NK-92 treated with Interleukin-12 subunit alpha and Interleukin-12 subunit beta, amount 100 ng/mL, for 24 hours (cell line): ENCODE results near the gene GAB2.

Experiments
- DNase-seq: peaks from one replicate; lab custom pipeline; 2025; lab: John Stamatoyannopoulos, UW

The GAB2 gene

DNA sequence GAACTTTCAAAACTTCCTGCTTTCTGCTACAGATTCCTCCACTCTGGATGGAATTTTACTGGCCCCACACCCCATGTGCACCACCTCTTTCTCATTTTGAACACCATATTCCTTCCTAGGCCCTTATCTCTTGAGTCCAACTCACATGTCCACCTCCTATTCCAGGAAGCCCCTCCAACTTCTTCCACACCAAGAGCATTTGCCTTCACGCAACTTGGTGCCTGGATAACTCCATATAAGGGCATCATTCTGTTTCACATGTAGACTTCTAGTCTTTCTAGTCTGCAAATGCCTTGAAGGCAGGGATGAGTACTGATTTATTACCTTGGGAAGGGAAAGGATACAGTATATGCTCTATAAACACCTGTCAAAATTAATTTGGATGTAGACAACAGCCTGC lies 17.5 kb downstream of the GAB2 start:
- DNase-seq: no peak

DNA sequence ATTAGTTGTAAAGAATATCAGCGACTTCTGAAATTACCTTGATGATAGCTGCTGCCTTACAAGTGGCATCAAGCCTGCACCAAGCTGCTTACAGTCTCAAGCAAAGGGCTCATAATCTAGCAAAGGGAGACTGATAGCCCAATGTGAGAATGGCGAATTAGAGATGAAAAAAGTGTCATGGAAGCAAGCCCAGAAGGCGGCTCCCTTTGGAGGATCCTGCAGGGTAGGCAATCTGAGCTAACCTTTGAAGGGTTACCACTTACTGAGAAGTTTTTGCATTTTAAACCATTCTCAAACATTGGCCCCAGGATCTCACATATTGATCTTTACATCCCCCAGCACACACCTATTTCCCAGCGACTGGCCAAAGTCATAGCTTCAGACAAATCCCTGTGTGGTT lies 18.5 kb downstream of the GAB2 start:
- DNase-seq: no peak

DNA sequence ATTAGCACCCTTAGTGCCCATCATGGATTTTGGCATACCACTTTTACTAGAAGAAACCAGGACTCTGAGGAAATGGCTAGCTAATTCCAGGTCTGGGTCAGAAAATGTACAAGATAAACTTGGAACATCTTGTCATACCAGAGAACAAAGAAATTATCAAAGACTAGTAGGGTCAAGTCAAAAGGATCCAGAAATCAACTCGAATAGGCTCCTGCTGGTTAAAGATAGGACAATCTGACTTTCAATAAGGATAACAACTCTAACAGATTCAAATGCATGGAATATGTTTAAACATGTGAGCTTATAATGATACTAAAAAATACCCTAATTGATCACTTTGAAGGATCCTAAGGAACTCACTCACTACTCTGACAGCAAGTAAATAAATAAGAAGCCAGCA lies 18.9 kb downstream of the GAB2 start:
- DNase-seq: no peak

DNA sequence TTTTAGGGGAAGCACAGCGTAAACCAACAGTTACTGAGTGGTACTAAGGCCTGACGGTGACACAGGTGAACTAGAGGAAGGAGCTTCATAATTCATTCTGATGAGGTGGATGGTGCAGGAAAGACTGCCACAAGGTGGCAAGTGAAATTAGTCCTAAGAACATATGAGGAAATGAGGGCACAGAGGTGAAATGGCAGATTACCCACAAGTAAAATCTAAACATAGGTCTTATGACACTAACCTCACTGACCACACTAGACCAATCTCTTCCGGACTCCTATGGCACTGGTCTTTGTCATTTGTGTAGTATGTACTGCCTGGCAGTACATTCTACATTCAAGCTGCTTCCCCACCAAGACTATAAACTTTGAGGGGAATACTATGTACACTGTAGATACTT lies 20.2 kb downstream of the GAB2 start:
- DNase-seq: no peak

DNA sequence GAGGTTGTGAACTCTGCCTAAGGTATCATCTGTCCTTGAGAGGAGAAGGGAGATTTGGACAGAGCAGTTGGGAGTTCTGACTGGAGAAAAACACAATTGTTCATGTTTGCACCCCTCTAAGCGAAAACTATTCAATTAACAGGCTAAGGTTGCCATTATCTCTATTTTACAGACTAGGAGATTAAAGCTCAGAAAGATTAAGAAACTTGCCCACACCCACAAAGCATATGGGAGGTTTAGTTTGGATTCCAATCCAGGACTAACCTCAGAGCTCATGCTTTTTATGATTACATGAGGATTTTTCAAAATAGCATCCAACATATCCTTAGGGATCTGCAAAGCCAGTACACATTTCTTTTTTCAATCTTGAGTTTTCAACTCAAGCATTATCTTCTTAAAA lies 22.0 kb downstream of the GAB2 start:
- DNase-seq: no peak

DNA sequence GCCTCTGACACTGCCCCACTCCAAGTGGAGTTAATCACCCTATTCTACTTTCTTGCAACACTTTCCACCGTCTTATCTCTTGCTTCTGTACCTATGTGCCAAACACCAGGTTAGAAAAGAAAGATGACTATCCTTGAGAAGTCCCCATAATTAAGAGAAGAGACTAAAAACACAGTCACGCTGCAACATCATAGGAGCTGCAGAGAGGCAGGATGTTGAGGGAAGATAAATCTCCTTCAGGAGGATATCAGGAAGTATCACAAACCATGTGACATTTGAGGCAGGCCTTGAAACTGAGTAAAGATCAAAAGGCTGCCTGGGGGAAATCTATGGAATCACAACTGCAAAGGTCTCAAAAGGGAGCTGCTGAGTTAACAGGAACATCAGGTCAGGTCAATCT lies 24.8 kb downstream of the GAB2 start:
- no peak for DNase-seq

DNA sequence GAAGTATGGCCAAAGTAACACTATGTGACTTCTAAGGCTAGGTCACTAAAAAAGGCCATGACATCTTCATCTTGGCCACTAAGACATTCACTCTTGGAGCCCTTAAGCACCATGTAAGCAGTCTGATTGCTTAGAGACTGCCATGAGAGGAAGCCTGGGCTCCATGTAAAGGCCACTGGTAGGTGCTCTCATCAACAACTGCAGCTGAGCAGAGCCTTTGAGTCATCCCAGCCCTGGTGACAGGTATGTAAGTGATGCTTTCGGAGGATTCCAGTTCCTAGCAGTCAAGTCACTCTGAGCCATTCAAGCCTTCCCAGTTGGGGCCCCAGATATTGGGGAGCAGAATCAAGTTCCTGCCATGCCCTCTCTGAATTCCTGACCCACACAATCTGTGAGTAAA lies 26.2 kb downstream of the GAB2 start:
- no peak for DNase-seq

DNA sequence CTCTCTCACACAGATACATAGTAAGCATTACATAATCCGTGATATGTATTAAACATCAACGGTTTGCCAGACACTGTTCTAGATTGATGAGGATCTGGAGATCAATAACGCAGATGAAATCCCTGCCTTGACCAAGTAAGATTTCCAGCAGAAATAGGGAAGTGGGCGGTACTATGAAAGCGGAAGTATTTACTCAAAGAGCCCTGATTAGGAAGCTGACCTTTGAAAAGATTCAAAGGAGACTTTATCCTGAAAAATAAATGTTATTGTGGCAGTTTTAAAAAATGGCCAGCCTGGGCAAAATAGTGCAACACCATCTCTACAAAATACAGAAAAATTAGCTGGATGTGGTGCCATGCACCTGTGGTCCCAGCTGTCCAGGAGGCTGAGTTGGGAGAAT lies 26.8 kb downstream of the GAB2 start:
- DNase-seq: no peak

DNA sequence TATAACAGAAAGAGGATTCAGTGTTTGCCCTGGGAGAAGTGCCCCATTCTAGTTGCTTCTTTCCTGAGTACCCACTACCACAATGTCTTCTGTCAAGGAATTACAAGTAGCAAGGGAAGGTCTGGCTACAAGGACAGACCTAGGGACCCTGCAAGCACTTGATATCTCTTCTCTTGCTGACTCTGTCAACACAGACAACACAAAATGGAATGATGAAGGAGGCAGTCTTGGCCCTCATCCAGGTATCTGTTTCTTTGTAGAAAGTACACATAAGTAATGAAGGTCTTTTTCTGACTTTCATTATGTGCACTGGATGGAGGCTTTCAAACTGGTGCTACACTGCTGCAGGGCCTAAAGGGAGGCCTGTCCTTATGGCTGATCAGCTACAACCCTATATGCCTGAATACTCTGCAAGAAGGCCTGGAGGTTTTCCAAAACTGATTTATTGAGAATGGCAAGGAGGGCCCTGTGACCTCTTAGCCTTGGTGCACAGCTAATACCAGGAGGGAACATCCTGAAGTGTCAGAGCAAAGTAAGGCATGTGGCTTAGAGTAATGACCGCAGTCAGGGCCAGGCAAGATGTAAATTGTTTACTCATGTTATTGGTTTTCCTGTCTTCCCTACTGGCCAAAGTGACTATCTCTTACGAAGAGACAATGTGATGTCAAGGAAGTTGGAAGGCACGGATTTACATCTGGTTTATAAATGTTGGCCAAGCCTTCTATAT lies 31.2 kb downstream of the GAB2 start:
- DNase-seq: no peak

DNA sequence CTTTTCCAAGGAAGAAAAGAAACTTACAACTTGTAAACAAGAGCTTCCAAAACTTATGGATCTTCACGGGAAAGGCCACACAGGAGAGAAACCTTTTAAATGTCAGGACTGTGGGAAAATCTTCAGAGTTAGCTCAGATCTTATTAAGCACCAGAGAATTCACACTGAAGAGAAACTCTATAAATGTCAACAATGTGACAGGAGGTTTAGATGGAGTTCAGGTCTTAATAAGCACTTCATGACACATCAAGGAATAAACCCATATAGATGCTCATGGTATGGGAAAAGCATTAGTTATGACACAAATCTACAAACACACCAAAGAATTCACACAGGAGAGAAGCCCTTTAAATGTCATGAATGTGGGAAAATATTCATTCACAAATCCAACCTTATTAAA lies 32.4 kb downstream of the GAB2 start:
- DNase-seq: no peak

DNA sequence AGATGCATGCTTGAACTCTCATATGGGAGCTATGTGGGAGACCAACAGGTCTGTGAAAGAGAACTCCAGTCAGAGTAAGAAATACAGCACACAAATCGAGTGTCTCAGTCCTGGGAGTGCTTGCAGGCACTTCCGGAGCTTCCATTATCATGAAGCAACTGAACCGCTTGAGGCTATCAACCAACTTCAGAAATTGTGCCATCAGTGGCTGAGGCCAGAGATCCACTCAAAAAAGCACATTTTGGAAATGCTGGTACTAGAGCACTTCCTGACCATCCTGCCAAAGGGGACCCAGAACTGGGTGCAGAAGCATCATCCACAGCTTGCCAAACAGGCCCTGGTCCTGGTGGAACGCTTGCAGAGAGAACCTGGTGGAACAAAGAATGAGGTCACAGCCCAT lies 33.4 kb downstream of the GAB2 start:
- no peak for DNase-seq

DNA sequence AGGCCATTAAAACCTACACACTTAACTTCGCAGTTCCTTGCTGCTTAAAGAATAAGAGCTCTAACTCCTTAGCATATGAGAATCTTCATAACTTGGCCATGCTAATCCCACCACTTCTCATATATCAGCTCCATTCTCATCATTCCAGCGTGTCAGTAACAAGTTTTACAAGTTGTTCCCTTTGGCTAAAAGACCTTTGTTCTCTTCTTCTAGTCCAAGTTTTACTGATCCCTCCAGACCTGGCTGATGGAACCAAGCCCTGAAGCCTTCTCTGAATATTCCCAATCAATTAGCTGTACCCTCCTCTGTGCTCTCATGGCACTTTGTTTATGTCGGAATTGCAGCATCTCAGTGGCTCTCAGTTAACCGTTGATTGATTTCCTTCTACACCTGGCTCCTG lies 35.8 kb downstream of the GAB2 start:
- no peak for DNase-seq

DNA sequence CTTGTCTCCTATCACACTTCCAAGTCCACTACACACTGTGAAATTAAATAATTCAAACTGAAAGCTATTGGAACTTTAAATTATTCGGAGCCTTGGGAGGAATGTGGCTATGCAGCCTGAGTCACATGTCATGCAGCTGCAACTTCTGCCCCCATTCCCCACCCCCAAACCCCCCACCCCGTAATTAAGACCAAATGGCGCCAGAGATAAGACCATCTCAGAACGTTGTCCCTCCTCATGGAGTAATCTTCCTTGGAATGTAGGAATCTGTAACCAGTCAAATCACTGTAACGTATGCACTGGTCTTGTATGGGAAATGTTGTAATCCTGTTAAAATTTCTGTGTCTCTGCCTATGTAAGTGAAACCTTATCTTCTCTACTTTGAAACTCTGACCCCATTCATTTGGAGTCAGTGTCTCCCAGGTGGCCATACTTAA lies 37.0 kb downstream of the GAB2 start:
- no peak for DNase-seq

DNA sequence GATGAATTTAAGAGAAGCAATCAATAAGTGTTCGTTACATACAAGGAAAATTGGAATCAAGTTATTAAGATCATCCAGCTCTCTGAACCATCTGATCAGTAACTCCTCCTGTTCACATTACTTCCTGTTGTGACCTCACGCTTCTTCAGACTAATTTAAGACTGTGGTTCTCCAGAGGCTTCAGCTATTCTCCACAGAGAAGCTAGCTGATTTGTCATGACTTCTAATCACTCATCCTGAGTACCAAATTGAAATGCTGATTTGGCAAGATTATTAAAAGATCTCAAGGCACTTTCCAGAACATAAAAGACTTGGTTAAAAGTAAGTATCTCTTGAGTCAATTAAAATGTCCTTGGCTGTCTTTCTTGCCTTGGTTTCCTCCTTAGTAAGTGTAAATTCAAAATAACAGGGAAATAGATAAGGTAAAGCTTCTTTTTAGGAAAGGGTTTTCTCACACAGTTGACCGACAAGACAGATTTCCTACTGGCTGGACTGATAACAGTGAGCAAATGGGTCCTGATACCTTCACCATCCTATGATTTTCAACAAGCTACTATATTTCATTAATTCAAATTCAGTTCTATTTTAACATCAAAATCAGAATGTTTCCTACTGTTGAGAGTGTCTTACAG lies 38.5 kb downstream of the GAB2 start:
- DNase-seq: no peak

DNA sequence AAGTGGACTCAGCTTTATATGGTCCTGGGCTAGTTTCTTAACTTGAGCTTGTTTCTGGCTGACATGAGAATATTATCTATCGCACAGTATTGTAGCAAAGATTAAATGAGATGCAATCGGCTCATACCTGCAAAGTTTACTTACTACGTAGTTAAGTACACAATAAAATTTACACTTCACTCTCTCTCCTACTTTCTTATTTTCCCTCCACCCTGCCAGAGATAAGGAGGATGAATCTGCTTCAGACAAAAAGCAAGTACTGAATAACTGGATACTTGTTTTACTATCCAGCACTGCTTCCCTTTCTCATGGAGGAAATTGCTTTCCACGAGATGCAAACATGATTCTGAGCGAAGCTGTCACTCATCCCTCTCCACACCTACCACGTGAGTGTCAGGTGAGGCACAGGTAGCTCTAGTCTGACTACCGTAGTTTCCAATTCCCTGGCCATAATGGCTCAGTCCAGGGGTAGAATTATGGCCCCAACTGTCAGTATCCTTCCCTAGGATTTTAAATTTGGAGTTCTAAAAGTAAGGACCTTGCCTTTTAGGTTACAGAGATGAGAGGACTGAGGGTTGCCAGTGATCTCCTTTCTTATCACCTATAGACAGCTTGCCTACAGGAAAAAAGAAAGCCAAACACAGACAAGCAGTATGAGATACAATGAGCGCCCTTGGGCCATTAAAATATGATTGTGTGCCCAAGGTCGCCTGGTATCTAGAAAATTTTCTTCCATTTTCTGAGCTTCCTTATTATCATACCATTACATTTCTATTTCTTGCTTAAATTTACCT lies 39.8 kb downstream of the GAB2 start:
- DNase-seq: no peak

DNA sequence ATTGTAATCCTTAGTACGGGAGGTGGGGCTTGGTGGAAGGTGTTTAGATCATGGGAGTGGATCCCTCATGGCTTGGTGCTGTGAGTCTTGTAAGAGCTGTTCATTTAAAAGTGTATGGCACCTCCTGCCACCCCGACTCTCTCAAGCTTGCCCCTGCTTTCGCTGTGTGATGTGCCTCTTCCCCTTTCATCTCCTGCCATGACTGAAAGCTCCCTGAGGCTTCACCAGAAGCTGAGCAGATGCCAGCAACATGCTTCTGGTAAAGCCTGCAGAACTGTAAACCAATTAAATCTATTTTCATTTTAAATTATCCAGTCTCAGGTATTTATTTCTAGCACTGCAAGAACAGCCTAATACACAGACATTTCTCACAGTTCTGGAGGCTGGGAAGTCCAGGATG lies 40.8 kb downstream of the GAB2 start:
- DNase-seq: no peak

DNA sequence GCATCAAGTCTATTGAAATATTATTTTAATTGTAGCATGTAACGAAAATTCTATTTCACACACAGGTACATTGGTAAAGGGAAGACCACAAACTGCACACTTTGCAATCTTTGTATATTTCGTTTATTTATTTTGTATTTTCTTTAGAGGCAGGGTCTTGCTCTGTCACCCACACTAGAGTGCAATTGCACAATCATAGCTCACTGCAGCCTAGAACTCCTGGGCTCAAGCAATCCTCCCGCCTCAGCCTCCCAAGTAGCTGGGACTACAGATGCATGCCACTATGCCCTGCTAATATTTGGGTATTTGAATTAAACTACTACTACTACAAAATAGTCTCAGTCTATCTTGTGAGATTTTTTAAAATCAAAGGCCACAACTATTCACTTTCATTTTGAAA lies 42.7 kb downstream of the GAB2 start:
- no peak for DNase-seq

DNA sequence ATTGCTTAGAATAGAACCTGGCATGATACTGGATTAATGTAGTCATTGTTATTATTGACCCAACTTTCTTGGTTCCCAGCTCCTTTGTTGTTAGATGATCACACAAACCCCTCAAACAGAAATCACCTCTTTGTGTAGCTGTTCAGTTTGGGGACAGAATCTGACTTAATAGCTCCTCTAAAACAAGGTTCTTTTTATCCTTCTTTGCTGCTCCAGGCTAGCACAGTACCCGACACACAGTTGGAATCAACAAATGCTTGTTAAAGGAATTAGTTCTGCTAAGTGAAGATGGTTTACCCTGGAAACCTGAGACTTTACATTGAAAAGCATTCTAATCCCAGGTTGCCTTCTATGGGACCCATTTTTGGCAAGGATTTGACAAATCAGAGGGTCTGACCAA lies 43.9 kb downstream of the GAB2 start:
- DNase-seq: no peak

DNA sequence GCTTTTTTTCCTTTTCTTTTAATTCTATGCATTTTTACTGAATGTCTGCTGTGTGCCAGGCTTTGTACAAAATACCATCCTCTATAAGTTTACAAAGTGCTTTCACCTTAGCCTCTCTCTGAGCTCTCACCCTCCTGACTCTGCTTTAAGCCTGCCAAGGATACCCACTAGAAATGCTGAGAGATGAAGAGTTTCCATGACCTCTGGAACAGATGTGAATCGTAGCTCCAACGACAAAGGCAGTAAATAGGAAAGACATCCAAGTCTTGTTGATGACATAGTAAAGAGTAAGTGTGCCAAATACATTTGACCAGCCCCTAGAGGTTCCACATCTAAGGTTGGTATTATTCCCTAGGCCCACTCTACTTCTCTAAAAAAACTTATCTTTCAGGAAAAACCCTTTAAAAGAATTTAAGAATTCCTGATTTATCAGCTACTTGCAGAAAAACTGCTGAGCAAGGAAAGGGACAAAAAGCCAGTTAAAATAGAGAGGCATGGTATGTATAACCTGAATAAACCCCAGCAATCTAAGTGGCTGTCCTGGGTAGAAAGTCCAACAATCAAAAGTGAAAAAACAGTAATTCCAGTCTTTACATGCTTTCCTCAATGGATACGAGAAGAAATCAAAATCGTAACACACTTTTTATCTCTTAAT lies 45.4 kb downstream of the GAB2 start:
- DNase-seq: no peak

DNA sequence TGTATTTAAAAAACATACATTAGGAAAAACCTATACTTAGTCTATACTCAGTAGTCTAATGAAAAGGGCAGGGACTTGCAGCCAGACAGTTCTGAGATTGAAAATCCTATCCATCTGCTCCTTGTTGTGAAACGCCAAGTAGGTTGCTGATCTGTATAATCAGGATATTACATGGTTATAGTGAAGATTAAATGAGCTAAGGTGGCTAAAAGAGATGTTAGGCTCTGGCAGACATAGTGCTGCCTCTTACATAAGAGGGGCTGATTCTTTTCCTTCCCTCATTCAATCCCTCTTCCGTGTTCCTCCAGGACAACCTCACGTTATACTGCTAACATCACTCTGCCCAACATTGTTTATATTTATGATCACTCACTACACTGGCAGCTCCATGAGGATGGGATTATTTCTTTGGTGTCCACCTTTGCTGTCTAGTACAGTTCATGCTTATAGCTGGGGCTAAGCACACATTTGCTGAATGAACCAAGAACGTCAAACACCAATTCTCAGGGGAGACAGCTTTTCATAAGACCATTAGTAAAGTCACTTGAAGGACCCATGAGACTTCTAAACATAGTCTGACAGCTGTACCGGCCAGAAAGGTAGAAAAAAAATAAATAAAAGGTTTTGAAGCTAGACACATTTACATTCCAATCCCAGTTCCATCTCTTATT lies 46.3 kb downstream of the GAB2 start:
- DNase-seq: no peak

DNA sequence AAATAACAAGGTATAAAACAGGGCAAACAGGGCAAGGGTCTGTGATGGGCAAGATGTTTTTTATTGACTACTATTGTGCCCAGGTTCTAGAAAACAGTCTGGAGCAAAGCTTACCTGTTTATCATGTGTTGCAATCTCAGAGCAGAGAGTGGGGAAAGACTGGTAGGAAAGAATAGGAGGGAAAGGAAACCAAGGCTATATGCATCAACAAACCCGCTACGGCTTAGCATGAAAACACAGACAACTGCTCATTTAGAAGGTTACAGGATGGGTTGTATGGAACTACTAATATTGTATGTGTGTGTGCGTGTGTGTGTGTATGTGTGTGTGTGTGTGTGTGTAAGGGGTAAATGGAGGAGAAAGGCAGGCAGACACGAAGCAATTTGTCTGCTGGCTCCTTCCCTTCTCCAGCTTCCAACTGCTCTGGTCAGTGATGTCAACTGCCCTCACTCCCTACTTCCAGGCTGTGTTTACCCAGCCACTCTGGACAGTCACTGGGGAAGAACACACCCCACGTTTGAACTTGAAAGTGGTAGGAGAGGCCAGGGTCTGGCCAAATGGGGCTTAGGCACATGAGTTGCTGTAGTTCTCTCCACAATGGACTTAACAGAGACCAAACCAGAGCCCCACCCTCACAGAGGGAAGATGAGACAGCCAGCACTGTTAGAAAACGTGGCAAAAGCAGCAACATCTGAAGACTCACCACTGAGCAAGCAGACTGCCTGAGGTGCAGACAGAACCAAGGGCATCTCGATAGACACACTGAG lies 47.0 kb downstream of the GAB2 start:
- DNase-seq: no peak
